HepG2 (cell line): ENCODE results near the gene CREB3. TPM values are rescaled to one million over a fixed set of nuclear protein-coding genes. Genes with fewer than 3 reads are reported as not detected.

Source experiments
- KMT2B ChIP-seq: IDR thresholded peaks from 2 replicates; pipeline ENCODE4 v1.6.1; 2016; ENCODE audit warnings: missing genetic modification reagents, missing compliant biosample characterization
- polyA plus RNA-seq, 8 experiments: library from polyadenylated mRNA; depleted of rRNA in 3 of 8; stranded (reverse) in 7 of 8; unstranded in 1 of 8; fragments of >200 nt; fragmentation: Illumina TruSeq in 4 of 8; extraction: Trizol in 4 of 8; gene quantifications; 2 replicates each; pipeline versions ENCODE4 v1.2.1 to v1.2.3, GENCODE V29; 2011 to 2016; ENCODE audit warnings: low read depth in 4 of 8, missing spikeins in 1 of 8, mixed read lengths in 1 of 8; ENCODE audit not compliant: insufficient read depth in 1 of 8
- total RNA-seq, 5 experiments: library from RNA; depleted of rRNA; stranded (reverse); fragments of >200 nt; fragmentation: Illumina TruSeq; extraction: Trizol; gene quantifications; 2 replicates each; pipeline ENCODE4 v1.2.3, GENCODE V29; 2016; ENCODE audit warnings: low read depth in 1 of 5
- TF ChIP-seq, protein P1 (sequence below): sonication (generic); formaldehyde crosslinking; IDR thresholded peaks from 2 replicates; pipeline ENCODE4 v1.4.0; 2020; ENCODE audit warnings: missing genetic modification reagents, mild to moderate bottlenecking, borderline replicate concordance
- TF ChIP-seq, protein P2 (sequence below), 2 experiments: IDR thresholded peaks; 2 replicates each; pipeline ENCODE4 v1.6.1; 2011 to 2012; ENCODE audit warnings: low read length in 2 of 2, borderline replicate concordance in 1 of 2, low read depth in 1 of 2, mild to moderate bottlenecking in 1 of 2, moderate library complexity in 1 of 2

CREB3 gene
- total and polyA plus RNA-seq, 2 of the 13 experiments (the other 11 are each of a cell fraction or from before 2014, with no cell fraction given) = 11.1 to 34.2 TPM

DNA sequence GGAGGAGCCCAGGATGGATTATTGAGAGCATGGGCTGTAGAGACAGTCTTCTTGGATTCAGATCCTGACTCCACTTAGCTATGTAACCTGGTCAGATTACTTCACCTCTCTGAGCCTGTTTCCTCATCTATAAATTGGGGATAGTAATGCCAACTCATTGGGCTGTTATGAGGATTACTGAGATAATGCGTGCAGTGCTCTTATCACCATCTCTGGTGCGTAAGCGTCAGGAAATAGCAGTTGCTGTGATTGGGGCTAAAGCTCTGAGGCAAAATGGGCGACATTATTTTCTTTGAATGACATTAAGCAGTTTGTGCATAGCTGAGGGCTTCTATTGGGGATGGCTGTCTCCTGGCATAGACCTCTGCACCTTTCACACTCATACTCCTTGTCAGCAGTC is 22.6 kb downstream of the CREB3 start (continued):
- TF ChIP-seq, protein P1, sequence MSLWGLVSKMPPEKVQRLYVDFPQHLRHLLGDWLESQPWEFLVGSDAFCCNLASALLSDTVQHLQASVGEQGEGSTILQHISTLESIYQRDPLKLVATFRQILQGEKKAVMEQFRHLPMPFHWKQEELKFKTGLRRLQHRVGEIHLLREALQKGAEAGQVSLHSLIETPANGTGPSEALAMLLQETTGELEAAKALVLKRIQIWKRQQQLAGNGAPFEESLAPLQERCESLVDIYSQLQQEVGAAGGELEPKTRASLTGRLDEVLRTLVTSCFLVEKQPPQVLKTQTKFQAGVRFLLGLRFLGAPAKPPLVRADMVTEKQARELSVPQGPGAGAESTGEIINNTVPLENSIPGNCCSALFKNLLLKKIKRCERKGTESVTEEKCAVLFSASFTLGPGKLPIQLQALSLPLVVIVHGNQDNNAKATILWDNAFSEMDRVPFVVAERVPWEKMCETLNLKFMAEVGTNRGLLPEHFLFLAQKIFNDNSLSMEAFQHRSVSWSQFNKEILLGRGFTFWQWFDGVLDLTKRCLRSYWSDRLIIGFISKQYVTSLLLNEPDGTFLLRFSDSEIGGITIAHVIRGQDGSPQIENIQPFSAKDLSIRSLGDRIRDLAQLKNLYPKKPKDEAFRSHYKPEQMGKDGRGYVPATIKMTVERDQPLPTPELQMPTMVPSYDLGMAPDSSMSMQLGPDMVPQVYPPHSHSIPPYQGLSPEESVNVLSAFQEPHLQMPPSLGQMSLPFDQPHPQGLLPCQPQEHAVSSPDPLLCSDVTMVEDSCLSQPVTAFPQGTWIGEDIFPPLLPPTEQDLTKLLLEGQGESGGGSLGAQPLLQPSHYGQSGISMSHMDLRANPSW (CRISPR knock-in tag) = no peak
- TF ChIP-seq KMT2B (CRISPR knock-in tag) = no peak
- TF ChIP-seq, protein P2, sequence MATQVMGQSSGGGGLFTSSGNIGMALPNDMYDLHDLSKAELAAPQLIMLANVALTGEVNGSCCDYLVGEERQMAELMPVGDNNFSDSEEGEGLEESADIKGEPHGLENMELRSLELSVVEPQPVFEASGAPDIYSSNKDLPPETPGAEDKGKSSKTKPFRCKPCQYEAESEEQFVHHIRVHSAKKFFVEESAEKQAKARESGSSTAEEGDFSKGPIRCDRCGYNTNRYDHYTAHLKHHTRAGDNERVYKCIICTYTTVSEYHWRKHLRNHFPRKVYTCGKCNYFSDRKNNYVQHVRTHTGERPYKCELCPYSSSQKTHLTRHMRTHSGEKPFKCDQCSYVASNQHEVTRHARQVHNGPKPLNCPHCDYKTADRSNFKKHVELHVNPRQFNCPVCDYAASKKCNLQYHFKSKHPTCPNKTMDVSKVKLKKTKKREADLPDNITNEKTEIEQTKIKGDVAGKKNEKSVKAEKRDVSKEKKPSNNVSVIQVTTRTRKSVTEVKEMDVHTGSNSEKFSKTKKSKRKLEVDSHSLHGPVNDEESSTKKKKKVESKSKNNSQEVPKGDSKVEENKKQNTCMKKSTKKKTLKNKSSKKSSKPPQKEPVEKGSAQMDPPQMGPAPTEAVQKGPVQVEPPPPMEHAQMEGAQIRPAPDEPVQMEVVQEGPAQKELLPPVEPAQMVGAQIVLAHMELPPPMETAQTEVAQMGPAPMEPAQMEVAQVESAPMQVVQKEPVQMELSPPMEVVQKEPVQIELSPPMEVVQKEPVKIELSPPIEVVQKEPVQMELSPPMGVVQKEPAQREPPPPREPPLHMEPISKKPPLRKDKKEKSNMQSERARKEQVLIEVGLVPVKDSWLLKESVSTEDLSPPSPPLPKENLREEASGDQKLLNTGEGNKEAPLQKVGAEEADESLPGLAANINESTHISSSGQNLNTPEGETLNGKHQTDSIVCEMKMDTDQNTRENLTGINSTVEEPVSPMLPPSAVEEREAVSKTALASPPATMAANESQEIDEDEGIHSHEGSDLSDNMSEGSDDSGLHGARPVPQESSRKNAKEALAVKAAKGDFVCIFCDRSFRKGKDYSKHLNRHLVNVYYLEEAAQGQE (IDR thresholded peaks at IDR 0.05; ENCODE audit: borderline replicate concordance in 1 of 2, low read depth in 1 of 2, low read length in 2 of 2) = no peak
